ENCODE measurements around the gene FRY. TPM values are rescaled to one million over a fixed set of nuclear protein-coding genes. Genes with fewer than 3 reads are reported as not detected.
A peak's percentile ranks its signal among the peaks of the same experiment; 100 is the strongest.
"Not testable (repeated sequence)": the region's sequence is repeated elsewhere in the genome, so short reads cannot be mapped to it uniquely, and the experiment has no call there.

FRY gene
- 1 to 10 TPM; 1.9 to 6.9 TPM for total RNA-seq

- peaks cover 0 to 10% of the 10 kb centered on the region in 2 donors for H3K36me3 Mint-ChIP-seq
- DNase-seq (ENCODE audit: low spot score in 2 of 2), result peak; percentile 46 to 70
- peak within 1 kb of the TSS; percentile 75 to 83 for H3K27ac Mint-ChIP-seq
- peak; percentile 83 to 98 for ATAC-seq
- no peaks in the 10 kb centered on the region for H3K9me3 Mint-ChIP-seq
Measured at GRCh38 chr13:32031025-32031814, at the start of gene FRY. Gene FRY (plus strand): TSS chr13:32031774. CDS start chr13:32031796, 22 bp downstream.

GRCh38 chr13:31982124-31982523 is 49.5 kb upstream of the FRY start:
- ATAC-seq, result no peak
- Mint-ChIP-seq H3K27ac (no peak overlapping the region), H3K9me3 (no peaks in the 10 kb centered on the region), H3K36me3 (no peaks in the 10 kb centered on the region)
- no peak for DNase-seq (ENCODE audit: low spot score in 2 of 2)

GRCh38 chr13:31982540-31982939 is 49.0 kb upstream of the FRY start:
- Mint-ChIP-seq H3K9me3 (no peaks in the 10 kb centered on the region), H3K36me3 (no peaks in the 10 kb centered on the region), H3K27ac (no peak overlapping the region)
- ATAC-seq, result peak in 1 of 2 donors; percentile 28
- DNase-seq (ENCODE audit: low spot score in 2 of 2), result no peak

GRCh38 chr13:31983696-31984095 is 47.9 kb upstream of the FRY start:
- not testable (repeated sequence) for H3K36me3 Mint-ChIP-seq; H3K9me3 Mint-ChIP-seq; H3K27ac Mint-ChIP-seq; ATAC-seq; DNase-seq (ENCODE audit: low spot score in 2 of 2)

GRCh38 chr13:31984388-31984787 is 47.2 kb upstream of the FRY start:
- H3K27ac Mint-ChIP-seq; DNase-seq (ENCODE audit: low spot score in 2 of 2); ATAC-seq; H3K36me3 Mint-ChIP-seq; H3K9me3 Mint-ChIP-seq: not testable (repeated sequence)

- DNase-seq (ENCODE audit: low spot score in 2 of 2) (no peak), ATAC-seq (no peak)
- peaks cover 0 to 5% of the 10 kb centered on the region in 2 donors for H3K9me3 Mint-ChIP-seq
- no peak overlapping the region for H3K27ac Mint-ChIP-seq
- H3K36me3 Mint-ChIP-seq, result no peaks in the 10 kb centered on the region
Measured at GRCh38 chr13:31986676-31987470, 44.7 kb upstream of the FRY start.

GRCh38 chr13:31987535-31988170 is 43.9 kb upstream of the FRY start:
- no peak for ATAC-seq
- Mint-ChIP-seq H3K9me3 (peaks cover 0 to 5% of the 10 kb centered on the region in 2 donors), H3K27ac (peak overlapping the region in 1 of 2 donors; percentile 56), H3K36me3 (no peaks in the 10 kb centered on the region)
- DNase-seq (ENCODE audit: low spot score in 2 of 2), result no peak

- H3K27ac Mint-ChIP-seq; ATAC-seq; DNase-seq (ENCODE audit: low spot score in 2 of 2); H3K9me3 Mint-ChIP-seq; H3K36me3 Mint-ChIP-seq: not testable (repeated sequence)
Measured at GRCh38 chr13:31994367-31994766, 37.2 kb upstream of the FRY start.

- no peaks in the 10 kb centered on the region for H3K36me3 Mint-ChIP-seq
- no peak for ATAC-seq
- no peak for DNase-seq (ENCODE audit: low spot score in 2 of 2)
- no peak overlapping the region for H3K27ac Mint-ChIP-seq
- no peaks in the 10 kb centered on the region for H3K9me3 Mint-ChIP-seq
Measured at GRCh38 chr13:31996601-31997000, 35.0 kb upstream of the FRY start.

GRCh38 chr13:31997641-31998040 is 33.9 kb upstream of the FRY start:
- DNase-seq (ENCODE audit: low spot score in 2 of 2) (no peak), ATAC-seq (no peak)
- Mint-ChIP-seq H3K27ac (no peak overlapping the region), H3K9me3 (no peaks in the 10 kb centered on the region), H3K36me3 (no peaks in the 10 kb centered on the region)

GRCh38 chr13:31998131-31998530 is 33.4 kb upstream of the FRY start:
- no peaks in the 10 kb centered on the region for H3K9me3 Mint-ChIP-seq
- H3K36me3 Mint-ChIP-seq, result no peaks in the 10 kb centered on the region
- ATAC-seq (no peak), DNase-seq (ENCODE audit: low spot score in 2 of 2) (no peak)
- no peak overlapping the region for H3K27ac Mint-ChIP-seq

GRCh38 chr13:32000754-32001153 is 30.8 kb upstream of the FRY start:
- DNase-seq (ENCODE audit: low spot score in 2 of 2); H3K36me3 Mint-ChIP-seq; ATAC-seq; H3K27ac Mint-ChIP-seq; H3K9me3 Mint-ChIP-seq: not testable (repeated sequence)

GRCh38 chr13:32001154-32001768 is 30.3 kb upstream of the FRY start:
- no peak for DNase-seq (ENCODE audit: low spot score in 2 of 2)

GRCh38 chr13:32001769-32002168 is 29.8 kb upstream of the FRY start:
- ATAC-seq (no peak), DNase-seq (ENCODE audit: low spot score in 2 of 2) (no peak)
- no peaks in the 10 kb centered on the region for H3K36me3 Mint-ChIP-seq
- no peaks in the 10 kb centered on the region for H3K9me3 Mint-ChIP-seq
- no peak overlapping the region for H3K27ac Mint-ChIP-seq

More at GRCh38 chr13:32001154-32001768, 30.3 kb upstream of the FRY start:
- peak in 1 of 2 donors; percentile 41 for ATAC-seq
- H3K9me3 Mint-ChIP-seq, result no peaks in the 10 kb centered on the region
- H3K36me3 Mint-ChIP-seq, result no peaks in the 10 kb centered on the region
- no peak overlapping the region for H3K27ac Mint-ChIP-seq

GRCh38 chr13:32002873-32003272 is 28.7 kb upstream of the FRY start:
- no peak overlapping the region for H3K27ac Mint-ChIP-seq

GRCh38 chr13:32007494-32007893 is 24.1 kb upstream of the FRY start:
- ATAC-seq, result no peak
- H3K27ac Mint-ChIP-seq, result no peak overlapping the region
- no peak for DNase-seq (ENCODE audit: low spot score in 2 of 2)
- no peaks in the 10 kb centered on the region for H3K9me3 Mint-ChIP-seq
- no peaks in the 10 kb centered on the region for H3K36me3 Mint-ChIP-seq

More at GRCh38 chr13:32002873-32003272, 28.7 kb upstream of the FRY start:
- Mint-ChIP-seq H3K36me3 (no peaks in the 10 kb centered on the region), H3K9me3 (no peaks in the 10 kb centered on the region)
- no peak for DNase-seq (ENCODE audit: low spot score in 2 of 2)
- ATAC-seq, result no peak
